Measurements from ENCODE around the gene TCAF1.

DNA sequence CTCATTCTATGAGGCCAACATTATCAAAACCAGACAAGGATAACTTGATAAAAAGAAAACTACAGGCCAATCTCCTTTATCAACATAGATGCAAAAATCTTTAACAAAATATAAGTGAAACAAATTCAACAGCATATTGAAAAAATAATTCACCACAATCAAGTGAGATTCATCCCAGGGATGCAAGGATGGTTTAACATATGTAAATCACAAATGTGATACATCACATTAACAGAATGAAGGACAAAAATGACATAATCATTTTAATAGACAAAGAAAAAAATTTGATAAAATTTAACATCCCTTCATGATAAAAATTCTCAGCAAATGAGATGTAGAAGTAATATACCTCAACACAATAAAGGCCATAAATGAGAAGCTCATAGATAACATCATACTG is 53.8 kb downstream of the TCAF1 start:
- TF ChIP-seq, protein P1, sequence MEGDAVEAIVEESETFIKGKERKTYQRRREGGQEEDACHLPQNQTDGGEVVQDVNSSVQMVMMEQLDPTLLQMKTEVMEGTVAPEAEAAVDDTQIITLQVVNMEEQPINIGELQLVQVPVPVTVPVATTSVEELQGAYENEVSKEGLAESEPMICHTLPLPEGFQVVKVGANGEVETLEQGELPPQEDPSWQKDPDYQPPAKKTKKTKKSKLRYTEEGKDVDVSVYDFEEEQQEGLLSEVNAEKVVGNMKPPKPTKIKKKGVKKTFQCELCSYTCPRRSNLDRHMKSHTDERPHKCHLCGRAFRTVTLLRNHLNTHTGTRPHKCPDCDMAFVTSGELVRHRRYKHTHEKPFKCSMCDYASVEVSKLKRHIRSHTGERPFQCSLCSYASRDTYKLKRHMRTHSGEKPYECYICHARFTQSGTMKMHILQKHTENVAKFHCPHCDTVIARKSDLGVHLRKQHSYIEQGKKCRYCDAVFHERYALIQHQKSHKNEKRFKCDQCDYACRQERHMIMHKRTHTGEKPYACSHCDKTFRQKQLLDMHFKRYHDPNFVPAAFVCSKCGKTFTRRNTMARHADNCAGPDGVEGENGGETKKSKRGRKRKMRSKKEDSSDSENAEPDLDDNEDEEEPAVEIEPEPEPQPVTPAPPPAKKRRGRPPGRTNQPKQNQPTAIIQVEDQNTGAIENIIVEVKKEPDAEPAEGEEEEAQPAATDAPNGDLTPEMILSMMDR (IDR thresholded peaks at IDR 0.05) = no peak
- TF ChIP-seq POLR2A (IDR thresholded peaks at IDR 0.05) = no peak

All from ovary (tissue), 3 donors.